Panc1 (cell line): Measurements from ENCODE around the gene SLC35F1. TPM values are rescaled to one million over a fixed set of nuclear protein-coding genes. Genes with fewer than 3 reads are reported as not detected.

Experiments used
- ATAC-seq: fragments of 200-7000 bp; cut with Tn5 transposase; 2 replicates; pipeline ENCODE4 v1.9.1; 2020; ENCODE audit warnings: mild to moderate bottlenecking, moderate library complexity
- BruUV-seq: library from RNA; stranded (reverse); fragments of 400-500 nt; replicated peaks from 2 replicates; lab custom pipeline; 2021; lab: Mats Ljungman, UMichigan
- CTCF ChIA-PET: fragments of 300-600 bp; sonication (Branson Sonifier 250); formaldehyde crosslinking; loops from one replicate; lab custom pipeline; 2022; ENCODE audit warnings: antibody characterized with exemption; lab: Charles Lee
- POLR2A ChIA-PET: fragments of 300-600 bp; sonication (Branson Sonifier 250); formaldehyde crosslinking; loops from one replicate; lab custom pipeline; 2022; ENCODE audit warnings: antibody characterized with exemption; lab: Charles Lee
- DNase-seq: peaks from one replicate; pipeline ENCODE4 v3.0.0-alpha.2; 2010; ENCODE audit warnings: low read depth, low spot score
- H3K27ac ChIP-seq: 2 replicates; pipeline ENCODE4 v1.5.1; 2011; ENCODE audit warnings: mild to moderate bottlenecking, low read length, inconsistent platforms
- H3K27me3 ChIP-seq: fragments of 200-500 bp; sonication (Bioruptor generic); 2 replicates; pipeline ENCODE4 v1.6.0; 2014; ENCODE audit warnings: low read length, inconsistent platforms; ENCODE audit not compliant: control insufficient read depth, insufficient read depth
- H3K36me3 ChIP-seq: fragments of 200-500 bp; sonication (Bioruptor generic); 2 replicates; pipeline ENCODE4 v1.5.1; 2014; ENCODE audit warnings: inconsistent platforms, mild to moderate bottlenecking, low read length, moderate library complexity; ENCODE audit not compliant: control insufficient read depth, insufficient read depth
- H3K4me1 ChIP-seq: 2 replicates; pipeline ENCODE4 v1.5.1; 2011; ENCODE audit warnings: inconsistent platforms, mild to moderate bottlenecking, low read length, moderate library complexity; ENCODE audit not compliant: control insufficient read depth, insufficient read depth
- H3K4me3 ChIP-seq, 2 experiments: 2 replicates each; pipeline ENCODE4 v1.5.1; 2011 to 2012; ENCODE audit warnings: low read depth in 2 of 2, low read length in 2 of 2, mild to moderate bottlenecking in 2 of 2, inconsistent platforms in 1 of 2, moderate library complexity in 1 of 2
- H3K9me3 ChIP-seq: fragments of 200-500 bp; sonication (Bioruptor generic); 2 replicates; pipeline ENCODE4 v1.5.1; 2014; ENCODE audit warnings: low read depth, mild to moderate bottlenecking, inconsistent platforms, low read length, moderate library complexity; ENCODE audit not compliant: control insufficient read depth, insufficient read depth
- CTCF ChIP-seq: fragments of 450-650 bp; IDR thresholded peaks from 2 replicates; pipeline ENCODE4 v1.5.1; 2017; ENCODE audit warnings: mild to moderate bottlenecking
- POLR2AphosphoS5 ChIP-seq: IDR thresholded peaks from 2 replicates; pipeline ENCODE4 v1.6.1; 2012; ENCODE audit warnings: mild to moderate bottlenecking, low read depth, low read length, moderate library complexity
- REST ChIP-seq, 2 experiments: IDR thresholded peaks; 2 replicates each; pipeline ENCODE4 v1.6.1; 2011 to 2012; ENCODE audit warnings: low read depth in 2 of 2, control low read depth in 1 of 2, low read length in 1 of 2, mild to moderate bottlenecking in 1 of 2, moderate library complexity in 1 of 2; ENCODE audit not compliant: insufficient read depth in 1 of 2
- SIN3A ChIP-seq: IDR thresholded peaks from 2 replicates; pipeline ENCODE4 v1.6.1; 2012; ENCODE audit warnings: low read depth, mild to moderate bottlenecking, low read length, moderate library complexity, borderline replicate concordance; ENCODE audit not compliant: insufficient read depth
- TCF7L2 ChIP-seq: IDR thresholded peaks from 2 replicates; pipeline ENCODE4 v1.6.1; 2011; ENCODE audit warnings: mild to moderate bottlenecking, low read depth, low read length, inconsistent platforms
- in situ Hi-C: cut with HindIII; loops from 2 replicates; pipeline ENCODE4 v1.10.0; 2016; ENCODE audit warnings: low sequenced_read_pairs, low pct_unique_long_range_greater_than_20kb
- intact Hi-C: fragments of 100-400 bp; cut with micrococcal nuclease; formaldehyde crosslinking; loops from one replicate; pipeline ENCODE4 v1.10.0; 2022; ENCODE audit not compliant: unreplicated experiment
- total RNA-seq: library from RNA; stranded (reverse); gene quantifications from one replicate; pipeline ENCODE4 v1.2.1, GENCODE V29; 2021; ENCODE audit not compliant: unreplicated experiment

SLC35F1 gene
- total RNA-seq, 1 experiment from 2014 or later = not detected

GRCh38 chr6:118216751-118217150 is 309.7 kb downstream of the SLC35F1 start:
- in situ Hi-C loops = no loop called here
- intact Hi-C loops = no loop called here
- TF ChIP-seq POLR2AphosphoS5 = no peak
- TF ChIP-seq REST (IDR thresholded peaks at IDR 0.05; ENCODE audit: insufficient read depth in 1 of 2, low read depth in 2 of 2, low read length in 1 of 2) = no peak
- TF ChIP-seq SIN3A = no peak
- no peak for TF ChIP-seq TCF7L2
- POLR2A ChIA-PET = no interaction called here
- BruUV-seq = no TSS peak
- Histone ChIP-seq H3K9me3 (no peaks in the 10 kb centered on the region), H3K27me3 (no peaks in the 10 kb centered on the region), H3K4me1 (no peaks in the 10 kb centered on the region), H3K4me3 (no peak overlapping the region), H3K27ac (no peak overlapping the region), H3K36me3 (no peaks in the 10 kb centered on the region)
- ATAC-seq (no peak), DNase-seq (no peak)
- CTCF ChIA-PET = no interaction called here

- no peaks in the 10 kb centered on the region for H3K4me1 ChIP-seq
- intact Hi-C loops (no loop called here), in situ Hi-C loops (no loop called here)
- no peak overlapping the region for H3K27ac ChIP-seq
- H3K9me3 ChIP-seq = no peaks in the 10 kb centered on the region
- no TSS peak for BruUV-seq
- ATAC-seq (no peak), DNase-seq (no peak)
- TF ChIP-seq TCF7L2 (no peak), CTCF (no peak), REST (IDR thresholded peaks at IDR 0.05; ENCODE audit: insufficient read depth in 1 of 2, low read depth in 2 of 2, low read length in 1 of 2) (no peak), POLR2AphosphoS5 (no peak), SIN3A (no peak)
- ChIA-PET CTCF (no interaction called here), POLR2A (no interaction called here)
- no peak overlapping the region for H3K4me3 ChIP-seq
- H3K27me3 ChIP-seq = no peaks in the 10 kb centered on the region
- H3K36me3 ChIP-seq = no peaks in the 10 kb centered on the region
Measured at GRCh38 chr6:118218156-118218555, 311.1 kb downstream of the SLC35F1 start.
